HEK293 (cell line): ENCODE measurements around the gene ERF.

ENCODE experiments used
- EGR2 ChIP-seq: fragments of 450-650 bp; formaldehyde crosslinking; IDR thresholded peaks from 2 replicates; pipeline ENCODE4 v1.5.1; 2016; ENCODE audit warnings: low read depth, missing biosample characterization, missing genetic modification characterization
- OVOL3 ChIP-seq: fragments of 450-650 bp; formaldehyde crosslinking; IDR thresholded peaks from 2 replicates; pipeline ENCODE4 v1.5.1; 2016; ENCODE audit warnings: missing biosample characterization, missing genetic modification characterization
- ZFP41 ChIP-seq: fragments of 450-650 bp; formaldehyde crosslinking; IDR thresholded peaks from 2 replicates; pipeline ENCODE4 v1.5.1; 2016; ENCODE audit warnings: missing biosample characterization, missing genetic modification characterization, borderline replicate concordance
- ZNF146 ChIP-seq: fragments of 450-650 bp; formaldehyde crosslinking; IDR thresholded peaks from 2 replicates; pipeline ENCODE4 v1.5.1; 2016; ENCODE audit warnings: missing biosample characterization, missing genetic modification characterization
- ZNF184 ChIP-seq: fragments of 450-650 bp; IDR thresholded peaks from 2 replicates; pipeline ENCODE4 v1.5.1; 2018; ENCODE audit warnings: missing biosample characterization, mild to moderate bottlenecking, missing genetic modification characterization
- ZNF23 ChIP-seq: fragments of 450-650 bp; formaldehyde crosslinking; IDR thresholded peaks from 2 replicates; pipeline ENCODE4 v1.5.1; 2016; ENCODE audit warnings: missing biosample characterization, missing genetic modification characterization, borderline replicate concordance
- ZNF248 ChIP-seq: fragments of 450-650 bp; formaldehyde crosslinking; IDR thresholded peaks from 2 replicates; pipeline ENCODE4 v1.5.1; 2017; ENCODE audit warnings: missing biosample characterization, missing genetic modification characterization
- ZNF311 ChIP-seq: fragments of 450-650 bp; formaldehyde crosslinking; IDR thresholded peaks from 2 replicates; pipeline ENCODE4 v1.5.1; 2017; ENCODE audit warnings: missing biosample characterization, missing genetic modification characterization, borderline replicate concordance
- ZNF544 ChIP-seq: fragments of 450-650 bp; formaldehyde crosslinking; IDR thresholded peaks from 2 replicates; pipeline ENCODE4 v1.5.0; 2017; ENCODE audit warnings: missing biosample characterization, missing genetic modification characterization
- ZNF791 ChIP-seq: fragments of 450-650 bp; formaldehyde crosslinking; IDR thresholded peaks from 2 replicates; pipeline ENCODE4 v1.5.1; 2016; ENCODE audit warnings: missing biosample characterization, missing genetic modification characterization
- ZNF843 ChIP-seq: fragments of 450-650 bp; formaldehyde crosslinking; IDR thresholded peaks from 2 replicates; pipeline ENCODE4 v1.5.1; 2016; ENCODE audit warnings: missing biosample characterization, missing genetic modification characterization
- ZXDB ChIP-seq: fragments of 450-650 bp; formaldehyde crosslinking; IDR thresholded peaks from 2 replicates; pipeline ENCODE4 v1.5.1; 2016; ENCODE audit warnings: missing biosample characterization, missing genetic modification characterization
- TF ChIP-seq, protein P1 (sequence below): fragments of 450-650 bp; formaldehyde crosslinking; IDR thresholded peaks from 2 replicates; pipeline ENCODE4 v1.5.1; 2017; ENCODE audit warnings: missing biosample characterization, missing genetic modification characterization
- TF ChIP-seq, protein P2 (sequence below): fragments of 450-650 bp; formaldehyde crosslinking; IDR thresholded peaks from 2 replicates; pipeline ENCODE4 v1.5.1; 2016; ENCODE audit warnings: missing biosample characterization, missing genetic modification characterization
- TF ChIP-seq, protein P3 (sequence below): fragments of 450-650 bp; formaldehyde crosslinking; IDR thresholded peaks from 2 replicates; pipeline ENCODE4 v1.5.1; 2017; ENCODE audit warnings: missing biosample characterization, missing genetic modification characterization
- TF ChIP-seq, protein P4 (sequence below): fragments of 450-650 bp; formaldehyde crosslinking; IDR thresholded peaks from 2 replicates; pipeline ENCODE4 v1.5.1; 2016; ENCODE audit warnings: missing biosample characterization, missing genetic modification characterization
- TF ChIP-seq, protein P5 (sequence below): fragments of 450-650 bp; formaldehyde crosslinking; optimal IDR thresholded peaks from 2 replicates; pipeline ENCODE3; 2016; ENCODE audit warnings: missing biosample characterization, mild to moderate bottlenecking, missing genetic modification characterization
- TF ChIP-seq, protein P6 (sequence below): fragments of 450-650 bp; formaldehyde crosslinking; IDR thresholded peaks from 2 replicates; pipeline ENCODE4 v1.5.1; 2017; ENCODE audit warnings: missing biosample characterization, missing genetic modification characterization
- TF ChIP-seq, protein P7 (sequence below): fragments of 450-650 bp; formaldehyde crosslinking; IDR thresholded peaks from 2 replicates; pipeline ENCODE4 v1.5.1; 2016; ENCODE audit warnings: missing biosample characterization, missing genetic modification characterization

ERF gene

DNA sequence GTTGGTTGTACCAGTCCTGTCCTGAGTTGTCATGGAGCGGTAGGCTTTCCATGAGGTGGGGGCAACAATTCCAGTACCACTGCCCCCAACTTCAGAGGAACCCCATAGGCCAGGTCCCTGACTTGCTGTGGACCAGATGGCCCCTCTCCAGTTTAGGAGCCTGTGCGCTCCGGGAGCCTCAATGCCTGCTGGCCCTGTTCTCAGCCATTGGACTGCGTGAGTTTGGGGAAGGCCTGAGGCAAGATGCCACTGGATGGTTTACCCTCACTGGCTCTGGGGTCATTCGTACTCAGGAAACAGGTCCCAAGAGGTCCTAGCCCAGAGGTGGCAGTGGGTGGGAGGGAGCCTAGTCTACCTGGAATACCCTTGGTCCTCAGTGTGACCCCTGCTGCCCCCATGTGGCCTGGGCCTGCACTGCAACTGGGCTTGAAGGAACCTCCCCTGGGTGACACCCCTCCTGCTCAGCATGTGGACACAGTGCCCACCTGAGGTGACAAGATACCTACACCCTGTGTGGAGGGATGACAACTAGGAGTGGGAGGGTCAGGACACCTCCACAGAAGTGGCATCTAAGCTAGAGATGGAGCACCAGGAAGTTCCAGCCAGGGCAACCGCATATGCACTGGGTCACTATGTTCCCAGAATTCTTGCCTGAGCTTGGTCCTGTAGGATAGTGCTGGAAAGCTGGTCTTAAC, 41.0 kb upstream of the ERF start (continued):
- TF ChIP-seq ZFP41 (tag by site-specific recombination) (no peak), ZNF791 (tag by site-specific recombination) (no peak), ZNF311 (no peak), EGR2 (tag by site-specific recombination) (peak; percentile 17; the same call in 1 of the 2 replicates), ZNF843 (tag by site-specific recombination) (no peak), ZNF248 (no peak), ZNF146 (tag by site-specific recombination) (no peak), ZNF544 (tag by site-specific recombination) (no peak), OVOL3 (no peak), ZNF184 (tag by site-specific recombination) (no peak), ZNF23 (no peak), ZXDB (tag by site-specific recombination) (0 out of 2 replicates have a peak, but pooled peaks have one; percentile 13)
- TF ChIP-seq, protein P1, sequence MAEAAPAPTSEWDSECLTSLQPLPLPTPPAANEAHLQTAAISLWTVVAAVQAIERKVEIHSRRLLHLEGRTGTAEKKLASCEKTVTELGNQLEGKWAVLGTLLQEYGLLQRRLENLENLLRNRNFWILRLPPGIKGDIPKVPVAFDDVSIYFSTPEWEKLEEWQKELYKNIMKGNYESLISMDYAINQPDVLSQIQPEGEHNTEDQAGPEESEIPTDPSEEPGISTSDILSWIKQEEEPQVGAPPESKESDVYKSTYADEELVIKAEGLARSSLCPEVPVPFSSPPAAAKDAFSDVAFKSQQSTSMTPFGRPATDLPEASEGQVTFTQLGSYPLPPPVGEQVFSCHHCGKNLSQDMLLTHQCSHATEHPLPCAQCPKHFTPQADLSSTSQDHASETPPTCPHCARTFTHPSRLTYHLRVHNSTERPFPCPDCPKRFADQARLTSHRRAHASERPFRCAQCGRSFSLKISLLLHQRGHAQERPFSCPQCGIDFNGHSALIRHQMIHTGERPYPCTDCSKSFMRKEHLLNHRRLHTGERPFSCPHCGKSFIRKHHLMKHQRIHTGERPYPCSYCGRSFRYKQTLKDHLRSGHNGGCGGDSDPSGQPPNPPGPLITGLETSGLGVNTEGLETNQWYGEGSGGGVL (tag by site-specific recombination), result no peak
- TF ChIP-seq, protein P2, sequence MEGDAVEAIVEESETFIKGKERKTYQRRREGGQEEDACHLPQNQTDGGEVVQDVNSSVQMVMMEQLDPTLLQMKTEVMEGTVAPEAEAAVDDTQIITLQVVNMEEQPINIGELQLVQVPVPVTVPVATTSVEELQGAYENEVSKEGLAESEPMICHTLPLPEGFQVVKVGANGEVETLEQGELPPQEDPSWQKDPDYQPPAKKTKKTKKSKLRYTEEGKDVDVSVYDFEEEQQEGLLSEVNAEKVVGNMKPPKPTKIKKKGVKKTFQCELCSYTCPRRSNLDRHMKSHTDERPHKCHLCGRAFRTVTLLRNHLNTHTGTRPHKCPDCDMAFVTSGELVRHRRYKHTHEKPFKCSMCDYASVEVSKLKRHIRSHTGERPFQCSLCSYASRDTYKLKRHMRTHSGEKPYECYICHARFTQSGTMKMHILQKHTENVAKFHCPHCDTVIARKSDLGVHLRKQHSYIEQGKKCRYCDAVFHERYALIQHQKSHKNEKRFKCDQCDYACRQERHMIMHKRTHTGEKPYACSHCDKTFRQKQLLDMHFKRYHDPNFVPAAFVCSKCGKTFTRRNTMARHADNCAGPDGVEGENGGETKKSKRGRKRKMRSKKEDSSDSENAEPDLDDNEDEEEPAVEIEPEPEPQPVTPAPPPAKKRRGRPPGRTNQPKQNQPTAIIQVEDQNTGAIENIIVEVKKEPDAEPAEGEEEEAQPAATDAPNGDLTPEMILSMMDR (tag by site-specific recombination), result peak; percentile 95
- TF ChIP-seq, protein P3, sequence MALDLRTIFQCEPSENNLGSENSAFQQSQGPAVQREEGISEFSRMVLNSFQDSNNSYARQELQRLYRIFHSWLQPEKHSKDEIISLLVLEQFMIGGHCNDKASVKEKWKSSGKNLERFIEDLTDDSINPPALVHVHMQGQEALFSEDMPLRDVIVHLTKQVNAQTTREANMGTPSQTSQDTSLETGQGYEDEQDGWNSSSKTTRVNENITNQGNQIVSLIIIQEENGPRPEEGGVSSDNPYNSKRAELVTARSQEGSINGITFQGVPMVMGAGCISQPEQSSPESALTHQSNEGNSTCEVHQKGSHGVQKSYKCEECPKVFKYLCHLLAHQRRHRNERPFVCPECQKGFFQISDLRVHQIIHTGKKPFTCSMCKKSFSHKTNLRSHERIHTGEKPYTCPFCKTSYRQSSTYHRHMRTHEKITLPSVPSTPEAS (tag by site-specific recombination), result no peak
- TF ChIP-seq, protein P4, sequence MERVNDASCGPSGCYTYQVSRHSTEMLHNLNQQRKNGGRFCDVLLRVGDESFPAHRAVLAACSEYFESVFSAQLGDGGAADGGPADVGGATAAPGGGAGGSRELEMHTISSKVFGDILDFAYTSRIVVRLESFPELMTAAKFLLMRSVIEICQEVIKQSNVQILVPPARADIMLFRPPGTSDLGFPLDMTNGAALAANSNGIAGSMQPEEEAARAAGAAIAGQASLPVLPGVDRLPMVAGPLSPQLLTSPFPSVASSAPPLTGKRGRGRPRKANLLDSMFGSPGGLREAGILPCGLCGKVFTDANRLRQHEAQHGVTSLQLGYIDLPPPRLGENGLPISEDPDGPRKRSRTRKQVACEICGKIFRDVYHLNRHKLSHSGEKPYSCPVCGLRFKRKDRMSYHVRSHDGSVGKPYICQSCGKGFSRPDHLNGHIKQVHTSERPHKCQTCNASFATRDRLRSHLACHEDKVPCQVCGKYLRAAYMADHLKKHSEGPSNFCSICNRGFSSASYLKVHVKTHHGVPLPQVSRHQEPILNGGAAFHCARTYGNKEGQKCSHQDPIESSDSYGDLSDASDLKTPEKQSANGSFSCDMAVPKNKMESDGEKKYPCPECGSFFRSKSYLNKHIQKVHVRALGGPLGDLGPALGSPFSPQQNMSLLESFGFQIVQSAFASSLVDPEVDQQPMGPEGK (tag by site-specific recombination), result peak; percentile 43; the same call in 1 of the 2 replicates
- TF ChIP-seq, protein P5, sequence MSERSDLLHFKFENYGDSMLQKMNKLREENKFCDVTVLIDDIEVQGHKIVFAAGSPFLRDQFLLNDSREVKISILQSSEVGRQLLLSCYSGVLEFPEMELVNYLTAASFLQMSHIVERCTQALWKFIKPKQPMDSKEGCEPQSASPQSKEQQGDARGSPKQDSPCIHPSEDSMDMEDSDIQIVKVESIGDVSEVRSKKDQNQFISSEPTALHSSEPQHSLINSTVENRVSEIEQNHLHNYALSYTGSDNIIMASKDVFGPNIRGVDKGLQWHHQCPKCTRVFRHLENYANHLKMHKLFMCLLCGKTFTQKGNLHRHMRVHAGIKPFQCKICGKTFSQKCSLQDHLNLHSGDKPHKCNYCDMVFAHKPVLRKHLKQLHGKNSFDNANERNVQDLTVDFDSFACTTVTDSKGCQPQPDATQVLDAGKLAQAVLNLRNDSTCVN (tag by site-specific recombination), result no peak
- TF ChIP-seq, protein P6, sequence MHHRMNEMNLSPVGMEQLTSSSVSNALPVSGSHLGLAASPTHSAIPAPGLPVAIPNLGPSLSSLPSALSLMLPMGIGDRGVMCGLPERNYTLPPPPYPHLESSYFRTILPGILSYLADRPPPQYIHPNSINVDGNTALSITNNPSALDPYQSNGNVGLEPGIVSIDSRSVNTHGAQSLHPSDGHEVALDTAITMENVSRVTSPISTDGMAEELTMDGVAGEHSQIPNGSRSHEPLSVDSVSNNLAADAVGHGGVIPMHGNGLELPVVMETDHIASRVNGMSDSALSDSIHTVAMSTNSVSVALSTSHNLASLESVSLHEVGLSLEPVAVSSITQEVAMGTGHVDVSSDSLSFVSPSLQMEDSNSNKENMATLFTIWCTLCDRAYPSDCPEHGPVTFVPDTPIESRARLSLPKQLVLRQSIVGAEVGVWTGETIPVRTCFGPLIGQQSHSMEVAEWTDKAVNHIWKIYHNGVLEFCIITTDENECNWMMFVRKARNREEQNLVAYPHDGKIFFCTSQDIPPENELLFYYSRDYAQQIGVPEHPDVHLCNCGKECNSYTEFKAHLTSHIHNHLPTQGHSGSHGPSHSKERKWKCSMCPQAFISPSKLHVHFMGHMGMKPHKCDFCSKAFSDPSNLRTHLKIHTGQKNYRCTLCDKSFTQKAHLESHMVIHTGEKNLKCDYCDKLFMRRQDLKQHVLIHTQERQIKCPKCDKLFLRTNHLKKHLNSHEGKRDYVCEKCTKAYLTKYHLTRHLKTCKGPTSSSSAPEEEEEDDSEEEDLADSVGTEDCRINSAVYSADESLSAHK, result no peak
- TF ChIP-seq, protein P7, sequence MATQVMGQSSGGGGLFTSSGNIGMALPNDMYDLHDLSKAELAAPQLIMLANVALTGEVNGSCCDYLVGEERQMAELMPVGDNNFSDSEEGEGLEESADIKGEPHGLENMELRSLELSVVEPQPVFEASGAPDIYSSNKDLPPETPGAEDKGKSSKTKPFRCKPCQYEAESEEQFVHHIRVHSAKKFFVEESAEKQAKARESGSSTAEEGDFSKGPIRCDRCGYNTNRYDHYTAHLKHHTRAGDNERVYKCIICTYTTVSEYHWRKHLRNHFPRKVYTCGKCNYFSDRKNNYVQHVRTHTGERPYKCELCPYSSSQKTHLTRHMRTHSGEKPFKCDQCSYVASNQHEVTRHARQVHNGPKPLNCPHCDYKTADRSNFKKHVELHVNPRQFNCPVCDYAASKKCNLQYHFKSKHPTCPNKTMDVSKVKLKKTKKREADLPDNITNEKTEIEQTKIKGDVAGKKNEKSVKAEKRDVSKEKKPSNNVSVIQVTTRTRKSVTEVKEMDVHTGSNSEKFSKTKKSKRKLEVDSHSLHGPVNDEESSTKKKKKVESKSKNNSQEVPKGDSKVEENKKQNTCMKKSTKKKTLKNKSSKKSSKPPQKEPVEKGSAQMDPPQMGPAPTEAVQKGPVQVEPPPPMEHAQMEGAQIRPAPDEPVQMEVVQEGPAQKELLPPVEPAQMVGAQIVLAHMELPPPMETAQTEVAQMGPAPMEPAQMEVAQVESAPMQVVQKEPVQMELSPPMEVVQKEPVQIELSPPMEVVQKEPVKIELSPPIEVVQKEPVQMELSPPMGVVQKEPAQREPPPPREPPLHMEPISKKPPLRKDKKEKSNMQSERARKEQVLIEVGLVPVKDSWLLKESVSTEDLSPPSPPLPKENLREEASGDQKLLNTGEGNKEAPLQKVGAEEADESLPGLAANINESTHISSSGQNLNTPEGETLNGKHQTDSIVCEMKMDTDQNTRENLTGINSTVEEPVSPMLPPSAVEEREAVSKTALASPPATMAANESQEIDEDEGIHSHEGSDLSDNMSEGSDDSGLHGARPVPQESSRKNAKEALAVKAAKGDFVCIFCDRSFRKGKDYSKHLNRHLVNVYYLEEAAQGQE (tag by site-specific recombination), result no peak
